GM08714 (cell line): ENCODE results near the gene MAP9.
"Not testable (repeated sequence)": the region's sequence is repeated elsewhere in the genome, so short reads cannot be mapped to it uniquely, and the experiment has no call there.

Experiments
- H3K4me3 ChIP-seq: fragments of 200-500 bp; sonication (Bioruptor generic); 2 replicates; pipeline ENCODE4 v1.5.1; 2014; ENCODE audit warnings: mild to moderate bottlenecking, low read length, inconsistent platforms
- ZNF274 ChIP-seq: IDR thresholded peaks from 2 replicates; pipeline ENCODE4 v1.6.1; 2012; ENCODE audit warnings: mild to moderate bottlenecking, low read depth, low read length

The MAP9 gene

GRCh38 chr4:155321006-155321405 lies 55.8 kb downstream of the MAP9 start:
- no peak overlapping the region for H3K4me3 ChIP-seq
- TF ChIP-seq ZNF274: no peak

- no peak for TF ChIP-seq ZNF274
- H3K4me3 ChIP-seq: no peak overlapping the region
Measured at GRCh38 chr4:155319516-155319915, 57.2 kb downstream of the MAP9 start.

- not testable (repeated sequence) for H3K4me3 ChIP-seq
Measured at GRCh38 chr4:155312027-155312426, 64.7 kb downstream of the MAP9 start.

- no peak for TF ChIP-seq ZNF274
Measured at GRCh38 chr4:155307731-155308277, 69.0 kb downstream of the MAP9 start.

GRCh38 chr4:155305619-155306018 lies 71.1 kb downstream of the MAP9 start:
- TF ChIP-seq ZNF274: no peak
- H3K4me3 ChIP-seq: no peak overlapping the region

More at GRCh38 chr4:155307731-155308277, 69.0 kb downstream of the MAP9 start:
- no peak overlapping the region for H3K4me3 ChIP-seq

- no peak overlapping the region for H3K4me3 ChIP-seq
- no peak for TF ChIP-seq ZNF274
Measured at GRCh38 chr4:155304375-155304774, 72.4 kb downstream of the MAP9 start.

GRCh38 chr4:155299103-155299502 lies 77.7 kb downstream of the MAP9 start:
- no peak overlapping the region for H3K4me3 ChIP-seq

More at GRCh38 chr4:155299103-155299502, 77.7 kb downstream of the MAP9 start:
- TF ChIP-seq ZNF274: no peak
